Measurements from ENCODE around the gene F10.

DNA sequence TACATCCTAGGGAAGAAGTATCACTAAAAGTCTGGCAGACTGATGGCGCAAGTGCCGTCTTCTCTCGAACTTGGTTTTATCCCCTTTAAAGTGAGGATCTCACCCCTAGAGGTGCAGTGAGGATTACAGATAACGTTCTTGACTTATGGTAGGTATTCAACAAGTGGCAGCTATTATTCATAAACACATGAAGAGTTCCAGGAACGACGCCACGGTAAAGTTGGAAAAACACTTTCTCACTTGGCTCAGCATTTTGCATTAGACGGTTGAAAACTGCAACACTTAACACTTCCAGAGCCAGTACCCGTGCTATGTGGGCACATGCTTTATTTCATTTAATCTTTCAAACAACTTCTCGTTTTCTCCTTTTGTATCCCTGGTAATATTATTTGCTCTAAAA lies 44.6 kb downstream of the F10 start:
- TF ChIP-seq, protein P1, sequence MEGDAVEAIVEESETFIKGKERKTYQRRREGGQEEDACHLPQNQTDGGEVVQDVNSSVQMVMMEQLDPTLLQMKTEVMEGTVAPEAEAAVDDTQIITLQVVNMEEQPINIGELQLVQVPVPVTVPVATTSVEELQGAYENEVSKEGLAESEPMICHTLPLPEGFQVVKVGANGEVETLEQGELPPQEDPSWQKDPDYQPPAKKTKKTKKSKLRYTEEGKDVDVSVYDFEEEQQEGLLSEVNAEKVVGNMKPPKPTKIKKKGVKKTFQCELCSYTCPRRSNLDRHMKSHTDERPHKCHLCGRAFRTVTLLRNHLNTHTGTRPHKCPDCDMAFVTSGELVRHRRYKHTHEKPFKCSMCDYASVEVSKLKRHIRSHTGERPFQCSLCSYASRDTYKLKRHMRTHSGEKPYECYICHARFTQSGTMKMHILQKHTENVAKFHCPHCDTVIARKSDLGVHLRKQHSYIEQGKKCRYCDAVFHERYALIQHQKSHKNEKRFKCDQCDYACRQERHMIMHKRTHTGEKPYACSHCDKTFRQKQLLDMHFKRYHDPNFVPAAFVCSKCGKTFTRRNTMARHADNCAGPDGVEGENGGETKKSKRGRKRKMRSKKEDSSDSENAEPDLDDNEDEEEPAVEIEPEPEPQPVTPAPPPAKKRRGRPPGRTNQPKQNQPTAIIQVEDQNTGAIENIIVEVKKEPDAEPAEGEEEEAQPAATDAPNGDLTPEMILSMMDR (IDR thresholded peaks at IDR 0.05; ENCODE audit: insufficient read depth, low read length): no peak
- TF ChIP-seq REST (IDR thresholded peaks at IDR 0.05; ENCODE audit: insufficient replicate concordance, low read depth) (no peak), SPI1 (IDR thresholded peaks at IDR 0.05; ENCODE audit: borderline replicate concordance, low read depth) (no peak), POLR2AphosphoS5 (IDR thresholded peaks at IDR 0.05; ENCODE audit: low read depth) (no peak), GABPA (IDR thresholded peaks at IDR 0.05; ENCODE audit: low read depth) (no peak)
